NCI-H526 (cell line): ENCODE measurements around the gene LMAN2L.
A peak's percentile ranks its signal among the peaks of the same experiment; 100 is the strongest.

ENCODE experiments used
- DNase-seq, 2 experiments: peaks; one replicate each; lab custom pipeline; 2025; lab: John Stamatoyannopoulos, UW

Gene LMAN2L, protein sequence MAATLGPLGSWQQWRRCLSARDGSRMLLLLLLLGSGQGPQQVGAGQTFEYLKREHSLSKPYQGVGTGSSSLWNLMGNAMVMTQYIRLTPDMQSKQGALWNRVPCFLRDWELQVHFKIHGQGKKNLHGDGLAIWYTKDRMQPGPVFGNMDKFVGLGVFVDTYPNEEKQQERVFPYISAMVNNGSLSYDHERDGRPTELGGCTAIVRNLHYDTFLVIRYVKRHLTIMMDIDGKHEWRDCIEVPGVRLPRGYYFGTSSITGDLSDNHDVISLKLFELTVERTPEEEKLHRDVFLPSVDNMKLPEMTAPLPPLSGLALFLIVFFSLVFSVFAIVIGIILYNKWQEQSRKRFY

DNA sequence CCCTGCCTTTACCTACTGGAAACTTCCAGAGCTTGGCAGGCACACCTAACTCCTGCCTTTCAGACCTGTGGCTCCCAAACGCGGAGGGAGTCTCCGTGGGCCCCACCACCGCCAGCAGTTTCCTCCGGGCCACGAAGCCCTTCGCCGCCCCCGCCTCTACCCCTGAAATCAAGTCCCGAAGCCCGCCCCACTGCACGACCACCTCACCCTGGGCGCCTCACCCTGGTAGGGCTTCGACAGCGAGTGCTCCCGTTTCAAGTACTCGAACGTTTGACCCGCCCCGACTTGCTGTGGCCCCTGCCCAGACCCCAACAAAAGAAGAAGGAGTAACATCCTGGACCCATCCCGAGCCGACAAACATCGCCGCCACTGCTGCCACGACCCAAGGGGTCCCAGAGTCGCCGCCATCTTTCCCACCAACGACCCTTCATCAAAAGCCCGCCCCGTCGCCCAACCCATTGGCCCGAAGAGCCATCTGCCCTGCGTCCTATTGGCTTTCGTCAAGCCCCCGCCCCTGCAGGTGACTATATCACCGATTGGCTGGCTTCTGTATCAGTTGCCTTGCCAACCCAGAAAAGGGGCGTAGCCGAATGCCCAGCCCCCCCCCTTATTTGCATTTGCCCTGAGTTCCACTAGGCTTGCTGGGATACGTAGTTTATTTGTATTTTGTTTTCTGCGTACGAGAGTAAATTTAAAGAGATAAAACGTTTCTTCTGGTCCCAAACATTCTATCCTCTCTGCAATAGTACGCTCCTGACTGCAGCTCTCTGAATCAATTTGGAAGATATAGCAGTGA is at the start of gene LMAN2L:
Gene LMAN2L (minus strand): TSS at position 432 of the 796 bp plus-strand sequence. CDS start 24 bp downstream, at position 408.
- DNase-seq = peak; percentile 97 to 99

DNA sequence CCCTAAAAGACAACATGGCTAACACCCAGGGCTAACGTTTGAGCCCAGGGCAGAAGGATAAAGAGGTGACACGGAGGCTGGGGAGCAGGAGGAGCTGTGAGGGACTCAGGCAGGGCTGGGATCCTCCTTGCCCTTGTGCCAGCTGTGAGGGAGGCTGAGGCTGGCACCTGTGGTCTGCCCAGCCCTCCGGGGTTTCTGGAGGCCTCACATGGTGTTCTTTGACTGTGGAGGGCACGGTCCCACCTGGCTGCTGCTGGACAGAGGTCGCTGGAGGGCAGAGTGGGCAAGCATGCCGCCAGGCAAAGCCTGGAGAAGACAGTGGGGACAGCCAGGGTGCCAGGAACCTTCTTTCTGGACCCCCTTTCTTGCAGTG is 49.4 kb upstream of the LMAN2L start:
- no peak for DNase-seq

DNA sequence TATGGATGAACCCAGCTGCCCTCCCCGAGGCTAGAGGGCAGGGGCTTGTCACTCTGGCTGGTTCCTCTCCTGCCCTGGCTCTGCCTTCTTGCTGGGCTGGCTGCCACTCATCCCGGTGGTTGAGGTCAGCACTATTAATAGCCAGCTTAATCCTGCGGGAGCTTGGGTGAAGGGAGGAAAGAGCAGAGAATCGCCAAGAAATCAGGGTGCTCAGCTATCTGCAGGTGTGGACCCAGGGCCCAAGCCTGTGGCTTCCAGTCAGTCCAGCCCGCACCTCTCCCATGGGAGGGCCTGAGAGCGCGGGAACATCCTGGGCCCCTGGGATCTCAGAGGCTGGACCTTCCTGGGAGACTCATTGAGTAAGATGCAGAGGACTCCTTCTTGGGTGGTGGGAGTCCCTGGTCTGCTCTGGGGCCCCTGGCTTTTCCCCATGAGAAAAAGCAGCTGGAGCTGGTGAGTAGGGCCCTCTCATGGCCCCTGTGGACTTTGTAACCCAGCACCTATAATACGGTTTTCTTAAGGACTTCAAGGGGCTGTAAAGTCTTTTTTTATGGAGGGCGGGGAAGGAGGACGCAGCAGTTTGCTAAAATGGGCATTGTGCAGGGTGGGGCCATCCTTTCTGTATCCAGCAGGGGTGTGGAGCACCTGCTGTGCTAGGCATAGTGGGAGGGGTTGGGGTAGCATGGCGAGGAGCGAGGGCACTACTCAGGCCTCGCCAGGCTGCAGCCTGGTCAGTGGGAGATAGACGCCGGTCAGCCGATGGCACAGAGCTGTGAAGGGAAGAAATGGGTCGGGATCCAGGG is 48.8 kb upstream of the LMAN2L start:
- DNase-seq = no peak

DNA sequence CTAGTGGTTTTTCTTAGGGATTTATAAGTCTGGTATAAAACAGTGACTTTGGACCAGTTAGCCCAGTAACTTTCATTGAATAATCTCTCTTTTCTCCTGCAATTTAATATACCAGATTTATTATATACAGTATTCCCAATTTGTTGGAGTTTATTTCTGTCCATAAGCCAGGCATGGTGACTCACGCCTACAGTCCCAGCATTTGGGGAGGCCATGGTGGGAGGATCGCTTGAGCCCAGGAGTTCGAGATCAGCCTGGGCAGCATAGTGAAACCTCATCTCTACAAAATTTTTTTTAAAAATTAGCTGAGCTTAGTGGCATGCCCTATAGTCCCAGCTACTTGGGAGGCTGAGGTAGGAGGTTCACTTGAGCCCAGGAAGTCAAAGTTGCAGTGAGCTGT is 47.5 kb upstream of the LMAN2L start:
- DNase-seq = no peak

DNA sequence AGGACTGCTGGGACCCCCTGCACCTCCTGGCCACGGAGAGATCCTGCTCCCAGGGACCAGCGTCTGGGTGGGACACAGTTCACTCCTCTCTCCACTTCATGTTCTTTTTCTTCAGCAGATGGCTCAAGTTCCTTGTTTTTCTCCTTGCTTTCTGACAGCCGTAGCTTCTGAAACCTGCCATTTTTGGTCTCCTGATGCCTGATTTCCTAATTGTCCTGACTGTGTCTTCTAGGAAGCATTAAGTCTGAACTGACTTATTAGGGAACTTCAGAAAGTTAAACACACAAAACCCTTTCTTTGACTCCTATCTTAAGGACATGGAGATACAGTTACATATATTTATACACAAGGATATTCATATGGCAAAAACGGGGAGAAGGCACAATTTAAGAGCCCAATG is 43.5 kb upstream of the LMAN2L start:
- no peak for DNase-seq

DNA sequence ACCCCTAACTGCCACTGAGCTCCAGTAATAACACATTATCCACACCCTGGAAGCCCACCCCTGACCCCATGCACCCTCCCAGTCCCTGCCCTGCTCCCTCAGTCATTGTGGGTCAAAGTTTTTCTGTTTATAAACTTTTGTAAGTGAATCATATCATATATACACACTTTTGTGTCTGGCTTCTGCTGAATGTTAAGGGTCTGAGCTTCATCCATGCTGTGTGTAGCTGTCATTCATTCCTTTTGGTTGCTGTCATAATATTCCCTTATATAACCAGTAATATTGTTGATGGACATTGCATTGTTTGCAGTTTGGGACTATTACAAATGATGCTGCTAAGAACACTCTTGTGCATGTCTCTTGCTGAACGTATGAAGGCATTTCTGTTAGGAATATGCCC is 35.3 kb upstream of the LMAN2L start:
- no peak for DNase-seq

DNA sequence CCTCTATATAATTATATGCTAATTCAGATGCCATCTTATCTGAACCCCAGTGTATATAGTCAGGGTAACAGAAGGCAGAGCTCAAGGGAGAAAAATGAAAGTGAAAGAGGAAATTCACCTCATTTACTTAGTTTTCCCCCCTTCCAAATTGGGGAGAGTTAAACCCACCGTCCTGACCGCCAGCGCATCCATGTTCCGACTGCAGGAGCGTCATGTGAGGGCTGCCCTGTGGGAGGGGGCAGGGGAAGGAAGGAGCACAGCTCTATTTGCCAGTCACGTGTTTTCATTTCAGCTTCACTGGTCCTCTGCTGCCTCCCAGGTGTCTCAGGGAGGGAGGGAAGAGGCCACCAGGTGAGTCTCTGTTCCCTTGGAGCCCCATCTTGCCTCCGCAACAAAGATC is 34.1 kb upstream of the LMAN2L start:
- DNase-seq = peak; percentile 30 to 63

DNA sequence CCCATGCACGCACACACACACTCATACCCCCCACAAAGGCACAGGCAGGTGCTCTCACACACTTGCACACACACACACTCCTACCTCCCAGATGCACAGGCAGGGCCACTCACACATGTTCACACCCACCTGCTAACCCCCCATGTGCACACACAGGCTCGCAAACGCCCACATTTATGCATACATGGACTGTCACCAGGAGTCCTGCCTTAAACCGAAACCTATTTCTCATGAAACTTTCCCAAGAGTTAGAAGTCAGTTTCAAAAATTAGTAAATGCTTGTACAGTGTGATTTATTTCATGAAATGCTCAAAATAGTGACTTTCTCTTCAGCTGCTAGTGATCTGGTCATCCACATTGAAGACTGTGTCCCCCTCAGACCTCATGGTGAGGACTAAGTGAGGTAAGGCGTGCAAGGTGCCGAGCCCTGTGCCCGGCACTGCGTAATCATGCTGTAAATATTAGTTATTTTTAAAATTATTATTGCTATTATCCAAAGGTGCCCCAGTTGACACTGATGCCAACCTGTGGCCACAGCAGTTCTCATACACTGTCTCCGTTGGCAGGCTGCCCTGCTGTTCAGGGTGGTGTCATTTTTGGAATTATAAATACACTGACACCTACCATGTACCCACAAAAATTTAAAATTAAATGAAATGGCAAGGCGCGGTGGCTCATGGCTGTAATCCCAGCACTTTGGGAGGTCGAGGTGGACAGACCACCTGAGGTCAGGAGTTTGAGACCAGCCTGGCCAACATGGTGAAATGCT is 33.2 kb upstream of the LMAN2L start:
- no peak for DNase-seq

DNA sequence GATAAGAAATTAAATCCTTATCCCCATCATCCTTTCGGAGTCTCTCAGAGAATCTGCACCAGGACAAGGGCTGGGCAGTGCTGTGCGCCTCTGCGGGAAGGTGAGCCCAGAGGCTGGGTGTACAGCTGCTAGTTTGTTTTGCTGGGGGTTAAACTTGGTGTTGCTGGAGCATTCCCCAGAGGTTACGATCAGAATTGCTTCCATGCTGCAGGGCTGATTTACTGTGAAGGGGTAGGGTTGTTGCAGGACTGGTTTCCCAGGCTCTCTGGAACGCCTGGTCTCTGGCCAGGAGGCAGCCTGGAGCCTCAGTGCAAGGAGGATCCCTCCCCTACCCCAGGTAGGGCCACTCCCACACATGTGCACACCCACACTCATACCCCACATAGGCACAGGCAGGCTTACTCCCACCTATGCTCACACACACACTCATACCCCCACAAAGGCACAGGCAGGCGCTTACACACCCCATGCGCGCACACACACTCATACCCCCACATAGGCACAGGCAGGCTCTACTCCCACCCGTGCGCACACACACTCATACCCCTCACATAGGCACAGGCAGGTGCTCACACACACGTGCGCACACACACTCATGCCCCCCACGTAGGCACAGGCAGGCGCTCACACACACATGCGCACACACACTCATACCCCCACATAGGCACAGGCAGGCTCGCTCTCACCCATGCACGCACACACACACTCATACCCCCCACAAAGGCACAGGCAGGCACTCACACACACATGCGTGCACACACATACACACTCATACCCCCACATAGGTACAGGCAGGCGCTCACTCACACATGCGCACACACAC is 32.1 kb upstream of the LMAN2L start:
- peak; percentile 36 to 85 for DNase-seq

DNA sequence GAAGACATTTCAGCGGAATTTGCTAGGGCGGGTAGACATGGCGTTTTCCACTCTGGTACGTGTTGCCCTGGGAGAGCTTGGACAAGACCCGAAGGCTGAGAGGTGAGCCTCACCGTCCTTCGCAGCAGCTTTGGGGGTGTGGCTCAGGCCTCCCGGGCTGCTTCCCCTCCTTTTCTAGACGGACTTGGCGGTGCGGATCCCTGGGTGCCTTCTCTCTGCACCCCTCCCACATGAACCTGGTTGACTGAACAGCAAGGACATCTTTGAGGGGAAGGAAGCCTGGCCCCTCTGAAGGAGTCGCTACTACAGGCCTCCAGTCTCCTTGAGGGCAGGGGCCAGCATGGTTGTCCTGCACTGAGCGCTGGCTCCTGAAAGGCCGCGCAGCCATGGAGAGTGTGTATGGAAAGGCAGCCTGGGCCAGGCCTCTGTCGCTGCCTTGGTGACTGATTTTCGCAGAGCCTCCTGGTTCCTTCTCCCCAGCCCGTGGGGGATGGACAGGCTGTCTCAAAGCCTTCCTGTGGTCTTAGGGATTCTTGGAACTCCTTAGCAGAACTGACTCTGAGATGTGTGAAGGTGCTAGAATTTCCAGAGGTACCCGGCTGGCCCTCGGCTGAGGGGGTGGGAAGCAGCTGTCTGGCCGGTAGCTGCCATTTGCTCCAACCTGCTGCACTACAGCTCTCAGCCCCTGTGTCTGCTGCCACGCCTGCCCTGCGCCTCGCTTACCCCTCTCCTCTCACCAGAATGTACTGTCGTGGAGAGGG is 30.8 kb upstream of the LMAN2L start:
- DNase-seq = no peak

DNA sequence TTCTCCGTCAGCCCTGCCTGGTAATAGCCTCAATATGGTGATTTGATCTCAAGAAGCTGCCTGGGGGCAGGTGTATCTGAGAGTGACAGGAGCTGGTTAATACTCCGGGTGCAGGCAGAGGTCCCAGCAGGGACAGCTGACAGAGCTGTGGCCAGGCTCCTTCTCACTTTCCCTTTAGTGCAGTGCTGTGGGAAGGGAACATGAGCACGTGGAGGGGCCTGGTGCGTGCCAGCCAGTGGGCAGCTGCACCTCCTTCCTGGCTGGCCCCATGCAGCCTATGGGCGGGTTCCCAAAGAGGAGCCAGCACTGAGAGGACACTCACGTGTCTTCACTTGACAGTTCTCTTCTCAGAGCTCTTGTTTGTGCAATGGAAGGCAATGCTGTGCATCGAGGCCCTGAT is 29.9 kb upstream of the LMAN2L start:
- DNase-seq = no peak

DNA sequence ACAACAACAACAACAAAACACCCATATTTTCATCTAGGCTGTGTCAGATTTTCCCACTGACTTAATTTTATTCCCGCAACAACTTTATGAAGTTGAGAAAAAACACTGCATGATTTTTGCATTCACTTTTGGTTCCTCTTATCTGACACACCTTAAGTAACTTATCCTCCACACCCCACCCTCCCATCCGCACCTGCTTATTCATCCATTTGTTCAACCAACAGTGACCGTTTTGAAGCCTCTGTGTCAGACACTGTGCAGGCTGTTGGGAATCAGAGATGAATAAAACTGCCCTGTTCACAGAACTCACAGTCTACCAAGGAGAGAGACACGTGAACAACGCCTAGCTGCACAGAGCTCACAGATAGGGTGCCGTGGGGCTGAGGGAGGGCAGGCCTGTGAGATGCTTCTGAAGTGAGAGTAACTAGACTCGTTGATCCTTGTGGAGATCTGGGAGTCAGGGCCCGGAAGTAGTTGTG is 28.3 kb upstream of the LMAN2L start:
- DNase-seq = peak; percentile 27 to 54

DNA sequence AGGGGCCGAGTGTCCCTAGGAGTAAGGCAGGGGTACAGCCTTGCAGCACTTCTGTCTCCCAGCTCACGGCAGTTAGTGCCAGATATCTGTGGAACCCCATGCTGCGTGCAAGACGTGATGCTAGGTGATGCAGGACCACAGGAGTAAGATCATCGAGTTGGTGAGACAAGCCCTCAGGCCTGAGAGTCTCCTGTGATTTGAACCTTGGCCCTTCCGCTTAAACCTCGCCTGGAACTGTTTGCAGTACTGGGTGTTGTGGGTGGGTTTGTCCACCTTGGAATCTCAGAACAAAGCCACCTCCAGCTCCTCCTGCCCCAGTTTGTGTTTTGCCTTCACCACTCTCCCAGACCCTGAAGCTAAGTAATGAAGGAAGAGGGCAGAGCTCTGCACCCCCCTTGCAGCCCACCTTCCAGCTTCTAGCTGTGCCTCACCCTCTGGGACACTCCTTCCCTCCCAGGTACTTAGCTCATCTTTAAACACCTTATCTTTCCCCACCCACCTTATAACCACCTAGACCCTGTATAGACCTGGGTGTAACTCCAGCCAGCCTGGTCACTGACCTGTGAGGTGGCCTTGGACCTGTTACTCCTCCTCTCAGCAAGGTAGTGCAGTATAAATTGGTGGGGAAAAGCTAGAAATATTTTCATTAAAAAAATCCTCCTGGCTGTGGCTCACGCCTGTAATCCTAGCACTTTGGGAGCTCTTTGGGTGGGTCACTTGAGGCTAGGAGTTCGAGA is 27.4 kb upstream of the LMAN2L start:
- no peak for DNase-seq

DNA sequence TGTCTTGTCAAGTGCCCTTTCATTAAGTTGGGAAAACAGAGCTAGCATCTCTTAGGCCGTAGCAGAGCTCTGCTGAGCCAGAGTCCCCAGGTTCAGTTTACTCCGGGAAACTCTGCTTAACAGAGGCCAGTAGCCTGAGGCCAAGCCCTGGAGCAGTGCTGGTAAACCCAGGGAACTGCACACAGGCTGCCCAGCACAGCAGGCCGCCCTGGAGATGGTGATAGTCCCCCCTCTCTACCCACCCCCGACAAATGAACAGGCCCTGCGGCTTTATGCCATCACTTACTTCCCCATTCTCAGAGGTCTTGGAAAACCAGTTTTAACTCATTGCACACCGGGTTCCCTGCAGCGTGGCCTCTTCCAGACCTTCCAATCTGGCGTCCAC is 24.4 kb upstream of the LMAN2L start:
- DNase-seq = peak; percentile 27 to 55

DNA sequence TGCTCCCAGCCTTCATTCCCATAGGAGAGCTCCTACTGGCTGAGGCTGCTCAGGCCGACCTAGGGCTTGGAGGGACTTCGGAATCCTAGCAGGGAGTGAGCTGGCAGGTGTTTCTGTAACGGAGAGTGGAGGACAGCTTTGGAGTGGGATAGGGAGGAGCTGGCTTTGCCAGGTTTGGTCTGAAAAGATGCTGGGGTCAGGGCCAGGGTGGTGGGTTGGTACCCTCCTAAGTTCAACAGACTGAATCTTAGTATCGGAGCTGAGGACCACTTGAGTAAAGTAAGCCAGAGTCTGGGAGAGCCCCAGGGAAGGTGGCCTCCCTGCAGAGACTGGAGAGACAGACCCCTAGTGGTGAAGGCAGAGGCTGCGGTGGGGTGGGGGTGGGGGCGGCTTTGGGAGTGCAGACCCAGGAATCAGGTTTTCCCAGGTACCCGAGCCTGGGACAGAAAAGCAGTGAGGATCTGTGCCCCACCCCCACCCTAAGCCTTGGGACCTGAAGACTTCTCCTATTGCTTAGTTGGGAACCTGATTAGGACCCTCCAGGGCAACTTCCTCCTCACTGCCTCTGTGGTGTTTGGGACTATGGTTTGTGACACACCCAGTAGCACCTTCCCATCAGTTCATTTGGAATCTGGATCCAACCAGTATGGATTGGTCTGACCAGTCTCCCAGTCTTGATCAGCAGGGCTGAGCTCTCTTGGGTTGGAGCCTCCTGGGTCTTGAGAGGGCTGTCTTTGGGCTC is 23.8 kb upstream of the LMAN2L start:
- peak; percentile 46 to 76 for DNase-seq

DNA sequence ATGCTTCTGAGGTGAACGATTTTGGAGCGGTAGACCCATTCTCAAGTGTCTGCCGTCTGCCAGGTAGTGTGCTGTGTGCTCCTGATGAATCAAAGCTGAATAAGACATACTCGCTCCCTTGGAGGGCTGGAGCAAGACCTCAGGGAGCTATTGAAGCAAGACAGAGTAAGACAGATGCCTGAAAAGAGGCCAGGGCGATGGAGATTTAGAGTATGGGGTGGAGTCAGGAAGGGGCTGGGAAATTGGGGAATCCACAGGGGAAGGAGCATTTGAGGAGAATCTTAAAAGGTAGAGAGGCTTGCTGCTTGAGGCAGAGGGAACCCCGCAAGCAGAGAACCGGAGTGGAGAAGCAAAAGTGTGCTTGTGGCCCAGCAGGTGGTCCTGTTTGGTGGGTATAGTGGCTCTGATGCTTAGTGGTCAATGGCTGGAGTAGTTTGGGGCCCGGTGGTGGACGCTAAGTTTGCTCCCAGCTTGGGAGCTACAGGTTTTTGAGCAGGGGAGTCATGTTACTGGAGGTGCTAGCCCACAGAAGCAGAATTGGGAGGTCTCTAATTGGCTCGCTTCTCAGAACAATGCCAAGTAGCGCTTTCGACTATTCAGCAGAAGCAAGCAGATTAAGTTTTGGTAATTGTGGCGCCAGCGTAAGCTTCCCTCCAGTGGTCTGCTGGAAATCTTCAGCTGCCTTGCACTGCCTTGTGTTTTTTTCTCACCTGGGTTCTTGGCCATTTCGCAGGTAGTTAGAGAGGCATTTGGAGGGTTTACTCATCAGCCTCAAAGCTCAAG is 22.9 kb upstream of the LMAN2L start:
- no peak for DNase-seq

DNA sequence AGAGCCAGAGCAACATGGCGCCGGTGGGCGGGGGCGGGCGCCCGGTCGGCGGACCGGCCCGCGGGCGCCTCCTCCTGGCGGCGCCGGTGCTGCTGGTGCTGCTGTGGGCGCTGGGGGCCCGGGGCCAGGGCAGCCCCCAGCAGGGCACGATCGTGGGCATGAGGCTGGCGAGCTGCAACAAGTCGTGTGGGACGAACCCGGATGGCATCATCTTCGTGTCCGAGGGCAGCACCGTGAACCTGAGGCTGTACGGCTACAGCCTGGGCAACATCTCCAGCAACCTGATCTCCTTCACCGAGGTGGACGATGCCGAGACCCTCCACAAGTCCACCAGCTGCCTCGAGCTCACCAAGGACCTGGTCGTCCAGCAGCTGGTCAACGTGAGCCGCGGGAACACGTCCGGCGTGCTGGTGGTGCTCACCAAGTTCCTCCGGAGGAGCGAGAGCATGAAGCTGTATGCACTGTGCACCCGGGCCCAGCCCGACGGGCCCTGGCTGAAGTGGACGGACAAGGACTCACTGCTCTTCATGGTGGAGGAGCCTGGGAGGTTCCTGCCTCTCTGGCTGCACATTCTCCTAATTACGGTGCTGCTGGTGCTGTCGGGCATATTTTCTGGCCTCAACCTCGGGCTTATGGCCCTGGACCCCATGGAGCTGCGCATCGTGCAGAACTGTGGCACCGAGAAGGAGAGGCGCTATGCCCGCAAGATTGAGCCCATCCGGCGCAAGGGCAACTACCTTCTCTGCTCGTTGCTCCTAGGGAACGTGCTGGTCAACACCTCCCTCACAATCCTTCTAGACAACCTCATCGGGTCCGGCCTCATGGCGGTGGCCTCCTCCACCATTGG is 21.3 kb upstream of the LMAN2L start:
- DNase-seq = peak; percentile 40 to 69
